Common myeloid progenitor, CD34-positive (primary cell): ENCODE measurements around the gene ITGBL1.
A peak's percentile ranks its signal among the peaks of the same experiment; 100 is the strongest.

Source experiments
- CTCF ChIA-PET: fragments of 350-600 bp; sonication (Branson Sonifier 250); formaldehyde crosslinking; loops from one replicate; lab custom pipeline; 2021; ENCODE audit warnings: antibody characterized with exemption; lab: Charles Lee
- POLR2A ChIA-PET: fragments of 350-600 bp; sonication (Branson Sonifier 250); formaldehyde crosslinking; loops from one replicate; lab custom pipeline; 2021; ENCODE audit warnings: antibody characterized with exemption; lab: Charles Lee
- DNase-seq, 3 donors: peaks; one replicate each; pipeline versions ENCODE4 v3.0.0 to v3.0.0-alpha.2; 2013
- H3K27ac ChIP-seq, 2 experiments: 1 replicate in 1 of 2; 2 replicates in 1 of 2; pipeline ENCODE4 v1.7.0; 2013; ENCODE audit warnings: inconsistent platforms in 2 of 2, low read length in 2 of 2, mild to moderate bottlenecking in 2 of 2, low read depth in 1 of 2, moderate library complexity in 1 of 2; ENCODE audit not compliant: severe bottlenecking in 2 of 2, insufficient read depth in 1 of 2, poor library complexity in 1 of 2
- H3K27me3 ChIP-seq, 5 experiments: replicated peaks in 2 of 5; 1 replicate in 3 of 5; 2 replicates in 2 of 5; pipeline versions ENCODE4 v1.6.1 to v1.7.0; 2013; ENCODE audit warnings: low read length in 4 of 5, mild to moderate bottlenecking in 2 of 5, moderate library complexity in 2 of 5, inconsistent platforms in 1 of 5; ENCODE audit not compliant: insufficient read depth in 5 of 5, control insufficient read depth in 4 of 5
- H3K36me3 ChIP-seq, 4 experiments: 1 replicate in 2 of 4; 2 replicates in 2 of 4; pipeline versions ENCODE4 v1.6.1 to v1.7.0; 2013; ENCODE audit warnings: low read length in 3 of 4, control low read depth in 1 of 4, mild to moderate bottlenecking in 1 of 4; ENCODE audit not compliant: control insufficient read depth in 4 of 4, insufficient read depth in 4 of 4
- H3K4me1 ChIP-seq, 4 experiments: 1 replicate in 3 of 4; 2 replicates in 1 of 4; pipeline versions ENCODE4 v1.6.1 to v1.7.1; 2013; ENCODE audit warnings: low read length in 3 of 4, mild to moderate bottlenecking in 3 of 4, control low read depth in 1 of 4, inconsistent platforms in 1 of 4, moderate library complexity in 1 of 4; ENCODE audit not compliant: control insufficient read depth in 4 of 4, insufficient read depth in 4 of 4; ENCODE audit errors: control extremely low read depth in 1 of 4
- H3K4me3 ChIP-seq, 7 experiments: 1 replicate in 4 of 7; 2 replicates in 3 of 7; pipeline versions ENCODE4 v1.5.1 to v1.7.0; 2013; ENCODE audit warnings: mild to moderate bottlenecking in 7 of 7, low read length in 6 of 7, moderate library complexity in 6 of 7, inconsistent platforms in 2 of 7, low read depth in 2 of 7, control low read depth in 1 of 7; ENCODE audit not compliant: insufficient read depth in 4 of 7, control insufficient read depth in 1 of 7; ENCODE audit errors: extremely low read depth in 1 of 7
- H3K9me3 ChIP-seq, 5 experiments: 1 replicate in 4 of 5; 2 replicates in 1 of 5; pipeline versions ENCODE4 v1.6.1 to v1.7.1; 2013; ENCODE audit warnings: low read length in 4 of 5, mild to moderate bottlenecking in 2 of 5, inconsistent platforms in 1 of 5, low read depth in 1 of 5, moderate library complexity in 1 of 5; ENCODE audit not compliant: control insufficient read depth in 4 of 5, insufficient read depth in 2 of 5; ENCODE audit errors: control extremely low read depth in 1 of 5
- WGBS: methylation state at CpG from one replicate; pipeline ENCODE4 v1.1.5; 2013; ENCODE audit not compliant: insufficient coverage; 5-methylcytosine and 5-hydroxymethylcytosine counted together

The ITGBL1 gene

DNA sequence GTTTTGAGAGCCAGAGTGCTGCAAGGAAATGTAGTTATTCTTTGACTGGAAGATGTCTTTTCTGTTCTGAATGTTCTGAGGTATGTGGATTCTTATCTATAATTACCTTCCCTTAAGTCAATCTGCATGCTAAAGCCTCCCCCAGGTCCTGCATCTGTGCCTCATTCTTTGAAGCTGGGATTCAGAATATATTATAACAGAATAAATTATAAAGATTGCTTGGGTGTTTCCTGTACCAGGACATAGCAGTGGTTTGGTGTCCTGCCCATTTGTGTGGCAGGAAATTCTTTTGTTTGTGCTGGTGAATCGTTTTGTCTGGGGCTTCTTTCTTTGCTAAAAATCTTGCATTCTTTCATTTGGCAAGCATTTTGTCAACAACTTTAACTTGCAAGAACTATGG is 60.2 kb downstream of the ITGBL1 start:
- no peak for DNase-seq
- Histone ChIP-seq H3K36me3 (no peaks in the 10 kb centered on the region), H3K4me3 (no peak overlapping the region), H3K27ac (no peak overlapping the region), H3K27me3 (peaks cover 0 to 4% (median 0%) of the 10 kb centered on the region in 5 experiments), H3K9me3 (no peaks in the 10 kb centered on the region), H3K4me1 (no peaks in the 10 kb centered on the region)
- CTCF ChIA-PET: no interaction called here
- no CpG with 5 or more reads among the region's 1 CpG for WGBS
- POLR2A ChIA-PET: no interaction called here

- ChIA-PET POLR2A (no interaction called here), CTCF (interaction anchor here (1.0 kb wide), 1 partner anchor 245 kb away, joined by 6 read pairs; no protein-coding TSS in a partner anchor)
- Histone ChIP-seq H3K27me3 (peaks cover 0 to 6% (median 0%) of the 10 kb centered on the region in 5 experiments), H3K9me3 (no peaks in the 10 kb centered on the region), H3K36me3 (no peaks in the 10 kb centered on the region), H3K4me3 (no peak overlapping the region), H3K4me1 (no peaks in the 10 kb centered on the region), H3K27ac (no peak overlapping the region)
- whole genome bisulfite sequencing: no CpG with 5 or more reads among the region's 1 CpG
- no peak for DNase-seq
These were observed 61.6 kb downstream of the ITGBL1 start for GRCh38 chr13:101514100-101514499.

GRCh38 chr13:101514695-101515275 is 62.3 kb downstream of the ITGBL1 start:
- H3K27me3 ChIP-seq: peaks cover 0 to 6% (median 0%) of the 10 kb centered on the region in 5 experiments
- CTCF ChIA-PET: interaction anchor here (1.0 to 2.0 kb wide), 2 partner anchors 244 to 249 kb away, joined by 5 to 6 read pairs; no protein-coding TSS in a partner anchor
- H3K27ac ChIP-seq: no peak overlapping the region
- no peaks in the 10 kb centered on the region for H3K4me1 ChIP-seq
- DNase-seq: peak; percentile 52 to 71 (median 54)
- no peaks in the 10 kb centered on the region for H3K36me3 ChIP-seq
- H3K9me3 ChIP-seq: no peaks in the 10 kb centered on the region
- no peak overlapping the region for H3K4me3 ChIP-seq
- POLR2A ChIA-PET: no interaction called here

- POLR2A ChIA-PET: no interaction called here
- H3K36me3 ChIP-seq: no peaks in the 10 kb centered on the region
- WGBS: 100% methylated on average over 3 of the region's 3 CpGs
- H3K27me3 ChIP-seq: peaks cover 0 to 6% (median 0%) of the 10 kb centered on the region in 5 experiments
- no peak for DNase-seq
- H3K27ac ChIP-seq: no peak overlapping the region
- no peaks in the 10 kb centered on the region for H3K9me3 ChIP-seq
- no peaks in the 10 kb centered on the region for H3K4me1 ChIP-seq
- H3K4me3 ChIP-seq: no peak overlapping the region
- CTCF ChIA-PET: interaction anchor here (2.0 kb wide), 1 partner anchor 248 kb away, joined by 5 read pairs; no protein-coding TSS in a partner anchor
These were observed 63.0 kb downstream of the ITGBL1 start for GRCh38 chr13:101515504-101515903.

GRCh38 chr13:101516262-101516661 is 63.8 kb downstream of the ITGBL1 start:
- CTCF ChIA-PET: interaction anchor here (1.0 to 2.0 kb wide), 2 partner anchors 242 to 247 kb away, joined by 4 to 5 read pairs; no protein-coding TSS in a partner anchor
- H3K36me3 ChIP-seq: no peaks in the 10 kb centered on the region
- H3K4me3 ChIP-seq: no peak overlapping the region
- no peaks in the 10 kb centered on the region for H3K4me1 ChIP-seq
- H3K27me3 ChIP-seq: peaks cover 0 to 6% (median 0%) of the 10 kb centered on the region in 5 experiments
- H3K27ac ChIP-seq: no peak overlapping the region
- DNase-seq: no peak
- POLR2A ChIA-PET: no interaction called here
- no peaks in the 10 kb centered on the region for H3K9me3 ChIP-seq
- WGBS: no CpG with 5 or more reads among the region's 2 CpGs

DNA sequence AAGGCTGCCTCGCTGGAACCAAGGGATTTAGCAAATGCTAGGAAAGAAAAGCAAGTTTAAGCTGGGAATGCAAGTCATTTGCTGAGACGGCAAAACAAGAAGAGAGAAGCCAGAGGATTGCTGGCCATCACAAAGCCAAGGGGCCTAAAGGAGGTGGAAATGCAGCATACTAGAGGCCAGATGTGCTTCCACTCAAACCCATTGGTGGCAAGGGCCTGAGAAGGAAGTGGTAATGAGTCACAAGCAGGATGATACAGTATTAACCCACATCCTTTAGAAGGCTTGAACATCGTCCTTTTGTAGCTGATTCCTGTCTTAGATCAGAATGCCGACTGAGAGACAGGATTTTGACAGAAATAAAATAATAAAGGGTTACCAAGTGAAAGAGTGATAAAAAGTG is 68.2 kb downstream of the ITGBL1 start:
- CTCF ChIA-PET: no interaction called here
- DNase-seq: peak in 2 of 3 donors; percentile 55 to 56

DNA sequence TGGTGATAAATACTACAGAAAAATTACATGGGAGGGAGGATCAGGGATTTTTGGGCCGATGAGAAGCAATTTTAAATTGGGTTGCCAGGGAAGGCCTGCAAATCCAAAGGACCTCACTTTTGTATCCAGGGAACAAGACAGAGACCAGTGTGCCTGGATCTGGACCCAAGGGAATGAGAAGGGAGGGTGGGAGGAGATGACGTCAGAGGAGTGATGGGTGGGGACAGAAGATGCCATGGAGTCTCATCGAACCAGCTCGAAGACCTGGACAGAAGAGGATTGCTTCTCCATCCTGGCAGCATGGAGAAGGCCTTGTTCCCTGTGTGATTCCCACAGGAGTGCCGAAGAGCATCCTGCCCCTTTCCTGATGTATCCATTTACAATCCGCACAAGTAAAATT is 68.9 kb downstream of the ITGBL1 start:
- H3K4me3 ChIP-seq: no peak overlapping the region
- ChIA-PET CTCF (interaction anchor here (0.7 kb wide), 1 partner anchor 656 kb away, joined by 3 read pairs; no protein-coding TSS in a partner anchor), POLR2A (no interaction called here)
- no peaks in the 10 kb centered on the region for H3K4me1 ChIP-seq
- no peak overlapping the region for H3K27ac ChIP-seq
- H3K27me3 ChIP-seq: peaks cover 0 to 2% (median 0%) of the 10 kb centered on the region in 5 experiments
- DNase-seq: no peak
- H3K36me3 ChIP-seq: no peaks in the 10 kb centered on the region
- no peaks in the 10 kb centered on the region for H3K9me3 ChIP-seq
- WGBS: 97% methylated on average over 6 of the region's 6 CpGs

More for the DNA sequence above, 68.2 kb downstream of the ITGBL1 start:
- Histone ChIP-seq H3K4me1 (no peaks in the 10 kb centered on the region), H3K27me3 (peaks cover 0 to 2% (median 0%) of the 10 kb centered on the region in 5 experiments), H3K9me3 (no peaks in the 10 kb centered on the region), H3K27ac (no peak overlapping the region), H3K36me3 (no peaks in the 10 kb centered on the region), H3K4me3 (no peak overlapping the region)
- WGBS: 68% methylated on average over 3 of the region's 4 CpGs
- POLR2A ChIA-PET: no interaction called here
